Measurements from ENCODE around the gene TIGD3. TPM values are rescaled to one million over a fixed set of nuclear protein-coding genes. Genes with fewer than 3 reads are reported as not detected.

TIGD3 gene
- total RNA-seq, 1 experiment from 2014 or later: 0.14 TPM

- Mint-ChIP-seq H3K9me3 (ENCODE audit: unreplicated experiment) (no peaks in the 10 kb centered on the region), H3K36me3 (ENCODE audit: insufficient read depth, unreplicated experiment) (peaks cover 74% of the 10 kb centered on the region), H3K27ac (ENCODE audit: low read depth, unreplicated experiment) (no peak overlapping the region), H3K4me1 (ENCODE audit: insufficient read depth, unreplicated experiment) (no peaks in the 10 kb centered on the region), H3K4me3 (ENCODE audit: unreplicated experiment) (no peak overlapping the region), H3K27me3 (ENCODE audit: insufficient read depth, unreplicated experiment) (no peaks in the 10 kb centered on the region)
- ChIA-PET POLR2A (interaction anchor here (0.9 to 1.5 kb wide), 2 partner anchors 11 kb away, joined by 3 to 9 read pairs; no protein-coding TSS in a partner anchor), CTCF (interaction anchor here (0.9 to 4.2 kb wide), 3 partner anchors 12 to 107 kb away, joined by 3 to 27 read pairs (median 9); no protein-coding TSS in a partner anchor)
- intact Hi-C loops (cut with micrococcal nuclease): no loop called here
- TF ChIP-seq CTCF (IDR thresholded peaks at IDR 0.05; ENCODE audit: unreplicated experiment): no peak
- BruUV-seq (replicated peaks): no TSS peak
- no peak for DNase-seq (ENCODE audit: unreplicated experiment)
Measured at GRCh38 chr11:65404210-65404609, 49.7 kb downstream of the TIGD3 start.

GRCh38 chr11:65404638-65405339 is 50.2 kb downstream of the TIGD3 start:
- Mint-ChIP-seq H3K27ac (ENCODE audit: low read depth, unreplicated experiment) (no peak overlapping the region), H3K4me3 (ENCODE audit: unreplicated experiment) (no peak overlapping the region), H3K27me3 (ENCODE audit: insufficient read depth, unreplicated experiment) (no peaks in the 10 kb centered on the region), H3K9me3 (ENCODE audit: unreplicated experiment) (no peaks in the 10 kb centered on the region), H3K36me3 (ENCODE audit: insufficient read depth, unreplicated experiment) (peaks cover 79% of the 10 kb centered on the region), H3K4me1 (ENCODE audit: insufficient read depth, unreplicated experiment) (no peaks in the 10 kb centered on the region)
- no peak for DNase-seq (ENCODE audit: unreplicated experiment)
- ChIA-PET POLR2A (interaction anchor here (0.9 to 4.2 kb wide), 2 partner anchors 10 to 19 kb away, joined by 3 to 15 read pairs; partner anchors contain the start of gene FRMD8), CTCF (interaction anchor here (4.2 kb wide), 1 partner anchor 11 kb away, joined by 27 read pairs; no protein-coding TSS in a partner anchor)
- BruUV-seq (replicated peaks): no TSS peak
- intact Hi-C loops (cut with micrococcal nuclease): no loop called here
- no peak for TF ChIP-seq CTCF (IDR thresholded peaks at IDR 0.05; ENCODE audit: unreplicated experiment)

Other genes with a start within 250 kb of the TIGD3 start
- 8.5 and 14.0 TPM in 2 replicates for gene TM7SF2, start 242.9 kb upstream of the TIGD3 start, total RNA-seq (2022)
- 22.0 and 23.6 TPM in 2 replicates for gene ZNHIT2, start 237.1 kb upstream of the TIGD3 start, total RNA-seq (2022)
- 1,049 and 1,269 TPM in 2 replicates for gene FAU, start 232.6 kb upstream of the TIGD3 start, total RNA-seq (2022)
- 76.9 and 79.0 TPM in 2 replicates for gene MRPL49, start 232.4 kb upstream of the TIGD3 start, total RNA-seq (2022)
- gene SYVN1, start 220.2 kb upstream of the TIGD3 start, total RNA-seq (2022): 74.9 and 99.8 TPM in 2 replicates
- gene SPDYC, start 184.5 kb upstream of the TIGD3 start, total RNA-seq (2022): not detected in 2 replicates
- 111 and 117 TPM in 2 replicates for gene CAPN1, start 172.8 kb upstream of the TIGD3 start, total RNA-seq (2022)
- 8.8 and 10.3 TPM in 2 replicates for gene POLA2, start 92.8 kb upstream of the TIGD3 start, total RNA-seq (2022)
- 24.5 and 35.0 TPM in 2 replicates for gene CDC42EP2, start 39.9 kb upstream of the TIGD3 start, total RNA-seq (2022)
- 83.9 and 86.6 TPM in 2 replicates for gene DPF2, start 20.9 kb upstream of the TIGD3 start, total RNA-seq (2022)
- 3.9 and 4.9 TPM in 2 replicates for gene SLC25A45, start 27.9 kb downstream of the TIGD3 start, total RNA-seq (2022)
- 18.9 and 21.7 TPM in 2 replicates for gene FRMD8, start 31.9 kb downstream of the TIGD3 start, total RNA-seq (2022)
- 1,026 and 1,292 TPM in 2 replicates for gene NEAT1, start 68.0 kb downstream of the TIGD3 start, total RNA-seq (2022)
- 10,851 and 12,068 TPM in 2 replicates for gene MALAT1, start 144.3 kb downstream of the TIGD3 start, total RNA-seq (2022)
- 70.9 and 75.5 TPM in 2 replicates for gene SCYL1, start 170.3 kb downstream of the TIGD3 start, total RNA-seq (2022)
- 10.6 and 11.0 TPM in 2 replicates for gene LTBP3, start 203.6 kb downstream of the TIGD3 start, total RNA-seq (2022)
- 65.4 and 68.5 TPM in 2 replicates for gene ZNRD2, start 215.7 kb downstream of the TIGD3 start, total RNA-seq (2022)
- 16.7 and 21.6 TPM in 2 replicates for gene FAM89B, start 217.8 kb downstream of the TIGD3 start, total RNA-seq (2022)
- 31.3 and 40.6 TPM in 2 replicates for gene EHBP1L1, start 221.3 kb downstream of the TIGD3 start, total RNA-seq (2022)
- gene KCNK7, start 241.0 kb downstream of the TIGD3 start, total RNA-seq (2022): 0.25 TPM in 1 of 2 replicates, not detected in the other